SW 1271 (cell line): ENCODE data around the gene CCR5.
"Not testable (repeated sequence)": the region's sequence is repeated elsewhere in the genome, so short reads cannot be mapped to it uniquely, and the experiment has no call there.

ENCODE experiments used
- DNase-seq, 2 experiments: peaks; one replicate each; lab custom pipeline; 2025; lab: John Stamatoyannopoulos, UW

CCR5 gene

GRCh38 chr3:46386205-46386604 is 15.5 kb downstream of the CCR5 start:
- DNase-seq, result peak in 1 of 2 experiments; percentile 42

DNA sequence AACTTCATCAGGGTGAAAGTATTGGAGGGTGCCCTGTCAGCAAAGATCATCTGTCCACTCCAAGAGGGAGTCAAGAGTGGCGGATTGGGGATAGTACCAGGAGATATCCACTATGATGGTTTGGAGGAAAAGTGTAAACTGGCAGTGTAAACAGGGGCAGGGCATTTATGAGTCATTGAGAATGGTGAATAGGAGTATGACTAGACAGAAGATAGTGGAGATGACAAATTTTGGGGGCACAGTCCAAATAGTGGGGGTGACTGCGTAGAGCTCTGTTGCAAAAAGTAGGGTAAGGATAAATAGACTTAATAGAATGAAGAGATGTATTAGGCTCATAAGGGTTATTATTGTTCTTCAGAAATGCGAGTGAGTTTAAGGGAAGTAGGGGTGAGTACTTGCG is 18.1 kb downstream of the CCR5 start:
- DNase-seq, result not testable (repeated sequence)

DNA sequence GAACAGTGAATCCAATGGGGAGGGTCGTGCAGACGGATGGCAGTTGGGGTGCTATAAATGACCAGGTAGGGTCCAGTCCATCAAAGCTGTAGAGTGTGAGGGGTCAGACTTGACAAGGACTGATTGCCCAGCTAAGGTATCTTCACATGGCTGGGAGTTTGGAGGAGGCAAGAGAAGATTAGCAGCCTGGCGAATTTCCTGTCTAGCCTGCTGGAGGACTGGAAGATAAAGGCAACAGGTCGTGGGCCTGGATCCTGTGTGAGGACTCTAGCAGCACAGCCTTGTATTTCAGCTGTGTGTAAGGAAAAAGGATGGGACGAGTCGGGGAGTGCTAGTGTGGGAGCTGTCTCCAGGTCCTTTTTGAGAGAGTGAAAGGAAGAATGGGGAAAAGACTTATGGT is 18.6 kb downstream of the CCR5 start:
- no peak for DNase-seq

DNA sequence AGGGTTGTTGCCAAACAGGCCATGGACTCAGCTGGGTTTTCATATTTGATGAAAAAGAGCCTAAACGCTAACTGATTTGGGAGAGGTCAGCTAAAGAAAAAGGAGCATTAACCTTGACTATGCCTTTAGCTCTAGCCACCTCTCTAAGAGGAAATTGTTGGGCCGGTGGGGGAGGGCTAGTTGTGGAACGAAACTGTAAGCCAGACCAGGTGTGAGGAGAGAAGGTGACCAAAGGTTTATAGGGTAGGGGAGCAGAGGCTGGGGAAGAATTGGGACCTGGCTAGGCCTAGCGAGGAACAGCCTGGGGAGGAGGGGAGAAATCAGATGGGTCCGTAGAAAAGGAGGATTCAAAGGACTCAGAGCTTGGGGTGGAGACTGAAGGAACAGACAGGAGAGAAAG is 20.8 kb downstream of the CCR5 start:
- not testable (repeated sequence) for DNase-seq

DNA sequence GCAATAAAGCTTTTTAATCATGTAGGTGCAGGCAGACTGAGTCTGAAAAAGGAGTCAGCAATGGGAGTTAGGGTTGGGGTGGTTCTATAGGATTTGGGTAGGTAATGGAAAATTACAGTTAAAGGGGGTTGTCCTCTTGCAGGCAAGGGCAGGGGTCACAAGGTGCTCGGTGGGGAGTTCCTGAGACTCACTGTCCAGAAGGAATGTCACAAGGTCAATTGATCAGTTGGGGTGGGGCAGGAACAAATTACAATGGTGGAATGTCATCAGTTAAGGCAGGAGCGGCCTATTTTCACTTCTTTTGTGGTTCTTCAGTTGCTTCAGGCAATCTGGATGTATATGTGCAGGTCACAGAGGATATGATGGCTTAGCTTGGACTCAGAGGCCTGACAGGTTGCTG is 22.3 kb downstream of the CCR5 start:
- DNase-seq, result no peak

DNA sequence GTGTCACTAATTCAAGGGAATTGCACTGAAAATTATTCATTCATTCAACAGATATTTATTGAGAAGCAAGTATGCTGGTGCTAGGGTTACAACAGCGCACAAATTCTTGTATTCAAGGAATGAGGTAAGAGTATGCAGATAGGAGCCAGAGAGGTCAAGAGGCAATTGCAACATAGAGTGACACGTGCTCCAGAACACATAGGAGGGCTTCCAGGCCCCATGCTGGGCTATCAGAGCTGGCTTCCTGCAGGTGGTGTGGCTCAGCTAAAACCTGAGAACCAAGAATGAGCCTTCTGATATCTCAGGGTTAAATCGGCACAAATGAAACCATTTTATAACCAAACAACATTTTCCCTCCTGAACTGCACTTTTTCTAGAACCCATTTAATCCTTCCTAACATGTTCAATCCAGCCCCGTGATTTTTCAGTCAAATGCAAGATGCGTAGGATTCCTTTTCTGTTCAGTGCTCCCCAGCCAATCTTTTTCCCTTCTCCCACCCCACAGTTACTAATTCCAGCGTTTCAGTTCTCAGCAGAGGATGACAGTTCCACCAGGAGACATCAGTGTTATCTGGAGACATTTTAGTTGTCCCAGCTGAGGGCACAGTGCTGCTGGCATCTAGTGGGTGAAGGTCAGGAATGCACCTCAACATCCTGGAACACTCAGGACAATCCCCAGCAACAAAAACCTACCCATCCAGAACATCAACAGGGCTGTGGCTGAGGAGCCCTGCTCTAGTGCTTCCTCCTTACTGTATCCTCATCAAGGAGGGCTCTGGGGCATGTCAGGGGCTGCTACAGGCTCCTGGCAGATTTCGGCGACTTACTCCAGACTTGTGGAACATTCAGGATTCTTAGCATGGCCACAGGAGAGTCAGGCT is 23.0 kb downstream of the CCR5 start:
- no peak for DNase-seq

DNA sequence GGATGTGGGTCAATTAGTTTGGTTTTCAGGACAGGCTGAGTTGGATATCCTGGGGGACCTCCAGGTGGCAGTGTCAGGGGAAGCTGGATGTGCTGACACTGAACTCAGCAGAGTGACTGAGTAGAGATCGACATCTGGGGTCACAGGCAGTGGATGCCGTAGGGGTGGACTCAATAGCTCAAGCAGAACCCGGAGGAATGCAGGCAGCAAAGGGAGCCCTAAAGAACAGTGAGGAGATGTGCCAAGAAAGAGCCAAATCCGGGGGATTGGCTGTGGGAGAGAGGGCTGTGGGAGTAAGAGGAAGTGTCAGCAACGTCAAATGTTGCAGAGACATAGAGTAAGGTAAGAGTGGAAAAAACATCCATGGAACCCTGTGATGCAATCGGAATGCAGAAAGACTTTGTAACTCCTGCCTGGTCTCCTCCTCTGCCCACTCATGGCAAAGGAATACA is 24.5 kb downstream of the CCR5 start:
- no peak for DNase-seq

GRCh38 chr3:46395766-46396530 is 25.2 kb downstream of the CCR5 start:
- DNase-seq, result no peak

DNA sequence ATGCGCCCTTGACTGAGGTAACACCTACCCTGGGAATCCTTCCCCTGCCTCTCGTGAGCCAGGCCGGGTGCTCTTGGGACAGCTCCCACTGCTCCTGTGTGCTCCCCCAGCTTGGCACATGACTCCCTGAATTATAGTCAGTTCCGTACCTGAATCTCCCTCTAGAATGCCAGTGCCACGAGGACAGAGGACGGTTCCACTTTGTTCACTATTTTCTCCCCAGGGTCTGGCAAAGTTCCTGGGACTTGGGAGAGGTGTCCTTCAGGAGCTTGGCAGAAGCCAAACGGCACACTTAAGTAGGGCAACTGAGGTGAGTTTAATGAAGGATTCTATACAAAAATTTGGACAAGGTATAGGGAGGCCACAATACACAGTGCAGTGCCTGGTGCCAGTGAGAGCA is 26.4 kb downstream of the CCR5 start:
- DNase-seq, result no peak

GRCh38 chr3:46398186-46398955 is 27.6 kb downstream of the CCR5 start:
- DNase-seq, result no peak

GRCh38 chr3:46399098-46399497 is 28.4 kb downstream of the CCR5 start:
- DNase-seq, result no peak

- no peak for DNase-seq
Measured at GRCh38 chr3:46399557-46399956, 28.8 kb downstream of the CCR5 start.

GRCh38 chr3:46400000-46400734 is 29.4 kb downstream of the CCR5 start:
- no peak for DNase-seq

GRCh38 chr3:46400846-46401245 is 30.1 kb downstream of the CCR5 start:
- no peak for DNase-seq

DNA sequence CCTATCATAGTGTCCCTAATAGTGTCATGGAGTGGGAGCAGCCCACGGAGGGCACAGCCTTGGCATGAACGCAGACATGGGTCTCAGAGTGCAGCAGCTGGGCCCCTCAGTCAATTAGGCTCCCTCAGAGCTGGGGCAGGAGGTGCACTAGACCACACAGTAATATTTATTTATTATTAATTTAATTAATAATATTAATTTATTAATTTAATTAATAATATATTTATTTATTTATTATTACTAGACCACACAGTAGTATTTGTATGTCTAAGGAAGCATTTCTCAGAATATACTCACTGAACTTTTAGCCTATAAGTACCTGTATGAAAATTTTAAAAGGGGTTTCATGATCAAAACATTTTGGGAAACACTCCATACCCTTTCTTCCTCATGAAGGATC is 30.8 kb downstream of the CCR5 start:
- DNase-seq, result no peak

- not testable (repeated sequence) for DNase-seq
Measured at GRCh38 chr3:46402902-46403301, 32.2 kb downstream of the CCR5 start.

DNA sequence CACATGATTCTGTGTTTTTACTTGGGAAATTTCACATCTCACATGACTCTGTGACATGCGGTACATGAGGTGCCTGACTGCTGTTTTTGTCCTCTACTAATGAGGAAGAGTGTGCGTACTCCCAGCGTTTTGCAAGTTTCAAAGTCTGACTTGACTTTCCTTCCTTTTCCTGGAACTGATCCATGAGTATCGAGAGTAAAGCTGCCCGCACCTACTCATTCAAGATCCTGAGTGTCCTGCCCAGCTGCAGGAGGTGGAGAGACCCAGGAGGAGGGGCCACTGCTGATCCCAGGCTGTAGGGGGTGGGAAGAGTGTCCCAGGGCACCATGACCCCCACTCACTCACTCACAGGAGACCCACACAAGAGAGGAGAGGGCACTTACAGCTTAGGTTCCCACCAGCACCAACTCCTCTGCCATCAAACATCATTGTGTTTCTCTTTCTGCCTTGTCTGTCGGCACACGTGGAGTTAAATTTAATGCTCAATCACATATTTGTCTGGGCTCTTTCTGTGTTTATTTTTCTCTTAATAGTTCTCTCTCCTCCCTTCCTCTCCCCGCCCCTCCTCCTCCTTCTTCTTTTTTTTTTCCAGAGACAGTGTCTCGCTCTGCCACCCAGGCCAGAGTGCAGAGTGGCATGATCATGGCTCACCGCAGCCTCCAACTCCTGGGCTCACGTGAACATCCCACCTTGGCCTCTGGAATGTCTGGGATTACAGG is 34.7 kb downstream of the CCR5 start:
- DNase-seq, result no peak

- no peak for DNase-seq
Measured at GRCh38 chr3:46406443-46406787, 35.7 kb downstream of the CCR5 start.

- no peak for DNase-seq
Measured at GRCh38 chr3:46406788-46407611, 36.3 kb downstream of the CCR5 start, which contains the start of the genes CCR5AS and CCRL2. CCR5AS (minus strand) TSS chr3:46407066. CCRL2 (plus strand) TSS chr3:46407259; CDS start chr3:46408080, 821 bp downstream.

- no peak for DNase-seq
Measured at GRCh38 chr3:46407970-46408369, 37.2 kb downstream of the CCR5 start.
